ENCODE results near the gene LEFTY1. TPM values are rescaled to one million over a fixed set of nuclear protein-coding genes. Genes with fewer than 3 reads are reported as not detected.

LEFTY1 gene
- total RNA-seq, 1 donor from 2014 or later: 0.35 TPM

GRCh38 chr1:225911191-225912130 lies 22.5 kb upstream of the LEFTY1 start:
- no peaks in the 10 kb centered on the region for H3K27me3 ChIP-seq
- no peak overlapping the region for H3K27ac ChIP-seq
- no peaks in the 10 kb centered on the region for H3K4me1 ChIP-seq
- H3K9me3 ChIP-seq: no peaks in the 10 kb centered on the region
- no peak overlapping the region for H3K4me3 ChIP-seq
- peaks cover 9% of the 10 kb centered on the region for H3K36me3 ChIP-seq
- peak; percentile 88 for DNase-seq
- intact Hi-C loops (cut with DNase I): loop anchor here (5.0 kb wide), 1 partner anchor 434 kb away; no protein-coding TSS in a partner anchor
- TF ChIP-seq CTCF (IDR thresholded peaks at IDR 0.05): peak; percentile 96
- ATAC-seq: peak; percentile 91

- no peak for TF ChIP-seq CTCF (IDR thresholded peaks at IDR 0.05)
- no peak overlapping the region for H3K4me3 ChIP-seq
- no peak for DNase-seq
- no peaks in the 10 kb centered on the region for H3K9me3 ChIP-seq
- ATAC-seq: no peak
- H3K4me1 ChIP-seq: no peaks in the 10 kb centered on the region
- H3K27me3 ChIP-seq: no peaks in the 10 kb centered on the region
- H3K27ac ChIP-seq: no peak overlapping the region
- no peaks in the 10 kb centered on the region for H3K36me3 ChIP-seq
- intact Hi-C loops (cut with DNase I): no loop called here
Measured at GRCh38 chr1:225909477-225909876, 20.5 kb upstream of the LEFTY1 start.

DNA sequence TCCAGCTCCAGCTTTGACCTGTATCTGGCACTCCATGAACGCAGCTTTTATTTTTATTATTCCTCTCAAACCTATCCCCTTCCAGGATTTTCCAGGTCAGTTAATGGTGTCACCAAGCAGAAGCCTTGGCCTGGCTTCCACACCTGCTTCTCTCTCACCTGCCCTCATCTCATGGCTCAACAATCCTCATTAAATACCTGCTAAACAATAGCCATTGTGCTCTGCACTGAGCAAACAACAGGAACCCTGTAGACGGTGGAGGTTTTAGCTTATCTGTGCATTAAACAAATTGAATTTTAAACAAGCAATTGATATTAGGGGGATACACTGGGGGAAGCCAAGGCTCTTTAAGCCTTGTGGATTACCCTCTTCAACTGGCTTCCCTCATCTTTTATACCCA lies 19.8 kb upstream of the LEFTY1 start:
- ATAC-seq (no peak), DNase-seq (no peak)
- intact Hi-C loops (cut with DNase I): no loop called here
- no peak overlapping the region for H3K27ac ChIP-seq
- no peaks in the 10 kb centered on the region for H3K4me1 ChIP-seq
- TF ChIP-seq CTCF (IDR thresholded peaks at IDR 0.05): no peak
- no peaks in the 10 kb centered on the region for H3K27me3 ChIP-seq
- no peaks in the 10 kb centered on the region for H3K9me3 ChIP-seq
- H3K36me3 ChIP-seq: no peaks in the 10 kb centered on the region
- no peak overlapping the region for H3K4me3 ChIP-seq

DNA sequence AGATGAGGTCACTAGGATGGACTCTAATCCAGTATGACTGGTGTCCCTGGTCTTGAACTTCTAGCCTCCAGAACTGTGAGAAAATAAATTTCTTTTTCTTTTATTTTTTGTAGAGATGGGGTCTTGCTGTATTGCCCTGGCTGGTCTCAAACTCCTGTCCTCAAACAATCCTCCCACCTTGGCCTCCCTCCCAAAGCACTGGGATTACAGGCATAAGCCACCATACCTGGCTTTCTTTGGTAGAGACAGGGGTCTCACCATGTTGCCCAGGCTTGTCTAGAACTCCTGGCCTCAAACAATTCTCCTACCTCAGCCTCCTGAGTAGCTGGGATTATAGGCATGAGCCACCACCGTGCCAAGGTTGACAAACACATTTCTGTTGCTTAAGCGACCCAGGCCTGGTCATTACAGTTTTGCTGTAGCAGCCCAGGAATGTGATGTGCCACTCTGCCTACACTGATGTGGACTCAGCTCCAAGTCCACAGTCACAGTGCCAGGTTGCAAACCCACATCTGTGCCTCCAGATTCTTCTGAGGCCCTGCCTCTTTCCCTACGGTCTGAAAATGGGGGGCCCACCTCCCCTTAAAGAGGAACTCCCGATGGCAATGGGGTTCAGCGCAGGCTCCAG lies 19.2 kb upstream of the LEFTY1 start:
- H3K36me3 ChIP-seq: no peaks in the 10 kb centered on the region
- TF ChIP-seq CTCF (IDR thresholded peaks at IDR 0.05): no peak
- no peaks in the 10 kb centered on the region for H3K27me3 ChIP-seq
- DNase-seq: no peak
- no peaks in the 10 kb centered on the region for H3K9me3 ChIP-seq
- H3K4me1 ChIP-seq: no peaks in the 10 kb centered on the region
- H3K4me3 ChIP-seq: no peak overlapping the region
- ATAC-seq: no peak
- intact Hi-C loops (cut with DNase I): no loop called here
- no peak overlapping the region for H3K27ac ChIP-seq

DNA sequence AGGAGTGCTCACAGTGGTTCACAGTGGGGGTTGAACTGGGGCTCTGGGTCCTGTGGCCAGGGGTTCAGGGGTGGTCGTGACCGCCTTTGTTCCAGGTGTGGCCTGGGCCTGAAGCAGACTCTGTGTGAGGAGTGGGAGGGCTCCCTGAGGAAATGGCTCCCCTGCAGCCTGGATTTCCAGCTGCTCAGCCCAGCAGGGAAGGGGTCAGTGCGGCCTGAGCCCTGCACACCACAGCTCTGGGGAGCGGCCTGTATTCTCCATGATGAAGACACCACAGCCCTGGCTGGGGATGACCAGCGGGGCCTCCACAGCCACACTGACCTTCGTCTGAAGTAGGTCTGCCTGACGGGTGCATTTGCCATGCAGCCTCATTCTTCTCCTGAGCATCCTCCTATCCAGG lies 18.4 kb upstream of the LEFTY1 start:
- intact Hi-C loops (cut with DNase I): no loop called here

More for the DNA sequence above, 18.4 kb upstream of the LEFTY1 start:
- H3K36me3 ChIP-seq: no peaks in the 10 kb centered on the region
- ATAC-seq: no peak
- H3K27ac ChIP-seq: no peak overlapping the region
- no peaks in the 10 kb centered on the region for H3K9me3 ChIP-seq
- no peak for TF ChIP-seq CTCF (IDR thresholded peaks at IDR 0.05)
- no peak overlapping the region for H3K4me3 ChIP-seq
- H3K27me3 ChIP-seq: no peaks in the 10 kb centered on the region
- DNase-seq: no peak
- H3K4me1 ChIP-seq: no peaks in the 10 kb centered on the region
